Effector memory CD8-positive, alpha-beta T cell (primary cell): Measurements from ENCODE around the gene CEP350.

ENCODE experiments used
- ATAC-seq: fragments of 150-1000 bp; cut with Tn5 transposase; replicated peaks from 2 replicates; pipeline ENCODE4 v1.10.0; 2021; ENCODE audit warnings: mild to moderate bottlenecking, moderate library complexity
- DNase-seq, 3 experiments: peaks; one replicate each; pipeline ENCODE4 v3.0.0; 2021
- H3K27ac Mint-ChIP-seq, 2 donors: one replicate each; pipeline ENCODE4 v1.8.0; 2022; ENCODE audit warnings: mild to moderate bottlenecking in 2 of 2, mixed read lengths in 2 of 2, moderate library complexity in 2 of 2
- H3K27me3 Mint-ChIP-seq, 2 donors: one replicate each; pipeline ENCODE4 v1.8.0; 2022; ENCODE audit warnings: mixed read lengths in 2 of 2
- H3K36me3 Mint-ChIP-seq: one replicate; pipeline ENCODE4 v1.8.0; 2022; ENCODE audit warnings: mild to moderate bottlenecking, moderate library complexity, mixed read lengths; ENCODE audit not compliant: insufficient read depth
- H3K4me1 Mint-ChIP-seq, 2 donors: one replicate each; pipeline ENCODE4 v1.8.0; 2022; ENCODE audit warnings: low read depth in 2 of 2, mixed read lengths in 2 of 2
- H3K4me3 Mint-ChIP-seq, 2 donors: one replicate each; pipeline ENCODE4 v1.8.0; 2022; ENCODE audit warnings: mild to moderate bottlenecking in 2 of 2, mixed read lengths in 2 of 2, moderate library complexity in 2 of 2
- H3K9me3 Mint-ChIP-seq, 2 donors: one replicate each; pipeline ENCODE4 v1.8.0; 2022; ENCODE audit warnings: mixed read lengths in 2 of 2

The CEP350 gene

DNA sequence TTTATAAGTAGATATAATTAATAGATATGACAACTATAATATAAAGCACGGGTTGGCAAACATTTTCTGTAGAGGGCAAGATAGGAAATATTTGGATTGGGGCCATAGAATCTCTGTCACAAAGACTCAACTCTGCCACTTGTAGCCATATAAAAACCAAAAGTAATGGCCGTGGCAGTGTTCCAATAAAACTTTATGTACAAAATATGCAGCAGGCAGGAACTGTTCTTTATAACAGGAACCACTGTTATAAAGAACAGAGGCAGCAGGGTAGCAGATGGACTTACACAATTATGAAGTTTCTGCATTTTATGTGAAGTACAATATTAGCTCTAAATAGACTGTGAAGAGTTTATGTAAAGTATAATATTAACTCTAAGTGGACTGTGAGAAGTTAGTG, 183.2 kb downstream of the CEP350 start:
- H3K9me3 Mint-ChIP-seq = no peaks in the 10 kb centered on the region
- H3K4me3 Mint-ChIP-seq = no peak overlapping the region
- H3K27ac Mint-ChIP-seq = no peak overlapping the region
- H3K27me3 Mint-ChIP-seq = peaks cover 28 to 44% of the 10 kb centered on the region in 2 donors
- no peaks in the 10 kb centered on the region for H3K36me3 Mint-ChIP-seq
- ATAC-seq = no peak
- no peak for DNase-seq
- no peaks in the 10 kb centered on the region for H3K4me1 Mint-ChIP-seq

DNA sequence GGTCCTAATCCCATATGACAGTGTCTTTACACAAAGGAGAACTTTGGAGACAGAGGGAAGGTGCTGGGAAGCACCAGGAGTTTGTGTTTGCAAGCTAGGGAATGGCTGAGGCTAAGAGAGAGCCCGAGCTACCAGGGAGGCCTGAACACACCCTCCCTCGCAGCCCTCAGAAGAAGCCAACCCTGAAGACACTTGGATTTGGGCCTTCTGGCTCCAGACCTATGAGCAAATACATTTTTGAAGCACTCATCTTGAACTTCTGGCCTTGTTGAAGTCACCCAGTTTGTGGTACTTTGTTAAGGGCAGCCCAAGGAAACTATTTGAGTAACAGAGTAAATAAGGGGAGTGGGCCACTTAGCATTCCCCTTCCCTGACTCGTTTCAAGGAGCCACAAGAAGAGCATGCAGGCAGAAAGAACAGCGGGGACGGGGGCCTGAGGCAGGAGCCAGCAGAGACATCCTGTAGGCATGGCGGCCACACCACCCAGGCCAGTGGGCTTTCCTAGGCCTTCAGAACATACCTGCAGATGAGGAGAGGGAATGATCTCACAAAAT, 186.8 kb downstream of the CEP350 start:
- Mint-ChIP-seq H3K4me3 (no peak overlapping the region), H3K36me3 (no peaks in the 10 kb centered on the region), H3K9me3 (no peaks in the 10 kb centered on the region), H3K4me1 (no peaks in the 10 kb centered on the region), H3K27ac (no peak overlapping the region), H3K27me3 (peaks cover 9 to 18% of the 10 kb centered on the region in 2 donors)
- DNase-seq (no peak), ATAC-seq (no peak)

DNA sequence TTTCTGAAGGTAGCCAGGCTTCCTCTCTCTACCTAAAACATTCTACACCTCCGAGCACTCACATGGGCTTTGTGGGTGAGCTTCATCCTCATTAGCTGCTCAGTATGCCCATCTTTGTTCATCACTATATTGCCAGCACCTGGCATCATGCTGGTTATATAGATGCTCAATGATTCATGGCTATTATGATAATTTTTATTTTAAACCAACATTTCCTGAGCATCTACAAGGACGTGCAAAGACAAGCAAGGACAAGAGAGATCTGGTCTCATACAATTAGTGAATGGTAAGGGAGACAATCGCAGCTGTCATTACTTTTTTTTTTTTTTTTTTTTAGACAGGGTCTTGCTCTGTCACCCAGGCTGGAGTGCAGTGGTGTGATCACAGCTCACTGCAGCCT, 188.7 kb downstream of the CEP350 start:
- ATAC-seq = no peak

DNA sequence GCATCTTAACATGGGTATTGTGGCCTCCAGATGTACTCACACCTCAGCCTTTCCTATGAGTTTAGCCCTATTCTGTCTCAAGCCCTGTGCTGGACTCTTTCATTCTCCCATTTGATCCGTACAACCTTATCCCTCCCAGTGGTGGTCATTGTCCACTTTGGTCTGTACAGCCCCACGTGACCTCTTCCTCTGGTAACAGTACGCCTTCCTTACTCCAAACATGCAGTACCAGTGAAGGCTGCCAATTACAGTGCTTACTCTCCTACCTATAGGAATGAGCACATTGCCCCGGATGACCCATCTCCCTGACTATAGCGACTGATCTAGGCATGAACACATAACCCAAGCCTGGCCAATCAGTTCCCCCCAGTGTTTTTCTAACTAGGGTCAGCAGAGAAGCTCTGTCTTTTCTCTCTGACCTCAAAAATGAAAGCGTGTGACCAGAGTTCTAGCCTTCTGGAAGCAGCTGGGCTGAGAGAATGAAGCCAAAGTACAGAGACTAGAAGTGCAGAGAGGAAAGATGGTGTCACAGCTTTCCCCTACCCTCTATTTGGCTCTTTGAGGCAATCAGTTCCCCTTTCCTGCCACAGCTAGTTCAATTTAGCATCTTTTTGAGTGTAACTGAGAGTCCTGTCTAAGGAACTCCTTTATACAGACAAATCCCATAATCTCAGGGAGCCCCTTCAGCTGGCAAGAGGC, 190.2 kb downstream of the CEP350 start:
- ATAC-seq (no peak), DNase-seq (no peak)
- peaks cover 0 to 9% of the 10 kb centered on the region in 2 donors for H3K27me3 Mint-ChIP-seq
- H3K27ac Mint-ChIP-seq = no peak overlapping the region
- no peaks in the 10 kb centered on the region for H3K9me3 Mint-ChIP-seq
- no peaks in the 10 kb centered on the region for H3K4me1 Mint-ChIP-seq
- H3K36me3 Mint-ChIP-seq = no peaks in the 10 kb centered on the region
- H3K4me3 Mint-ChIP-seq = no peak overlapping the region

More for the DNA sequence above, 188.7 kb downstream of the CEP350 start:
- peaks cover 0 to 9% of the 10 kb centered on the region in 2 donors for H3K27me3 Mint-ChIP-seq
- no peak overlapping the region for H3K4me3 Mint-ChIP-seq
- H3K9me3 Mint-ChIP-seq = no peaks in the 10 kb centered on the region
- H3K36me3 Mint-ChIP-seq = no peaks in the 10 kb centered on the region
- DNase-seq = no peak
- no peaks in the 10 kb centered on the region for H3K4me1 Mint-ChIP-seq
- H3K27ac Mint-ChIP-seq = no peak overlapping the region

DNA sequence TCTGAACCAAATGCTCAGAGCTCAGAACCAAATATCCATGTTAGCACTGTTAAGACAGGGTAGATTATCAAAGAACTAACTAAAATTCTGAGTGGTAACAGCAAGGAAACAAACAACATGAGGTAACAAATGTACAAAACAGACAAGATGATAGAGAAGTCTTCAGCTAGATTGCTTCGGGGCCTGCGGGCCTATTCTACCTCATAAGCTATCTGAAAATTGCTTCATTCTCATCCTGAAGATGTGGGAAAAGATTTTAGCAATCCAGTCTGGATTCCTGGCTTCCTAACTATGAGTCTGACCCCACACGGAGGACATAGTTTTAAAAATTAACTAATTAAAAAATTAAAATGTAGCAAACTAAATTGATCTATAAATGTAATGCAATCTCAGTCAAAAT, 190.8 kb downstream of the CEP350 start:
- Mint-ChIP-seq H3K27ac (no peak overlapping the region), H3K4me1 (no peaks in the 10 kb centered on the region)
- no peak for ATAC-seq

DNA sequence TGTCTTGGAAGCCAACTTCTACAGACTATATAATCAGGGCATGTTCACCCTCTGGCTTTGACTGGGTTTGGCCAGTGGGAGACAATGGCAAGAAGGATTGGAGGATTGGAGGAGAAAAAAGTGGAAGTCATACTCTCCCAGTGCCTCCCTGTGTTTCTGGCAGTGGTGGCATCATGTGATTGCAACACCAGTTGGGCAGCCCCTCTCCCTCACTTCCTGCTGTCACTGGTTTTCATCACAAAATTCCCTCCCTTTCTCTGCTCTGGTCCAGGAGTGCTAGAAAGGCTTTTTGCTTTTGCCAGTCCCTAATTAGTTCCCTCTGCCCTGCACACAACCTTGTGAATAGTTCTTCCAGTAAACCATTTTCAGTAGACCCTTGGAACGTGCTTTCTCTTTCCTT, 196.4 kb downstream of the CEP350 start:
- no peaks in the 10 kb centered on the region for H3K9me3 Mint-ChIP-seq
- H3K27me3 Mint-ChIP-seq = no peaks in the 10 kb centered on the region
- H3K4me1 Mint-ChIP-seq = peaks cover 8% of the 10 kb centered on the region in 2 donors
- peaks cover 20% of the 10 kb centered on the region for H3K36me3 Mint-ChIP-seq
- ATAC-seq = no peak
- no peak overlapping the region for H3K4me3 Mint-ChIP-seq
- H3K27ac Mint-ChIP-seq = no peak overlapping the region
- DNase-seq = no peak

More for the DNA sequence above, 190.8 kb downstream of the CEP350 start:
- peaks cover 0 to 9% of the 10 kb centered on the region in 2 donors for H3K27me3 Mint-ChIP-seq
- H3K4me3 Mint-ChIP-seq = no peak overlapping the region
- H3K36me3 Mint-ChIP-seq = no peaks in the 10 kb centered on the region
- DNase-seq = no peak
- no peaks in the 10 kb centered on the region for H3K9me3 Mint-ChIP-seq

GRCh38 chr1:180151508-180151907, 196.9 kb downstream of the CEP350 start:
- Mint-ChIP-seq H3K9me3 (no peaks in the 10 kb centered on the region), H3K4me3 (no peak overlapping the region), H3K27me3 (no peaks in the 10 kb centered on the region), H3K4me1 (peaks cover 11 to 13% of the 10 kb centered on the region in 2 donors), H3K27ac (no peak overlapping the region), H3K36me3 (peaks cover 20% of the 10 kb centered on the region)
- no peak for DNase-seq
- no peak for ATAC-seq

DNA sequence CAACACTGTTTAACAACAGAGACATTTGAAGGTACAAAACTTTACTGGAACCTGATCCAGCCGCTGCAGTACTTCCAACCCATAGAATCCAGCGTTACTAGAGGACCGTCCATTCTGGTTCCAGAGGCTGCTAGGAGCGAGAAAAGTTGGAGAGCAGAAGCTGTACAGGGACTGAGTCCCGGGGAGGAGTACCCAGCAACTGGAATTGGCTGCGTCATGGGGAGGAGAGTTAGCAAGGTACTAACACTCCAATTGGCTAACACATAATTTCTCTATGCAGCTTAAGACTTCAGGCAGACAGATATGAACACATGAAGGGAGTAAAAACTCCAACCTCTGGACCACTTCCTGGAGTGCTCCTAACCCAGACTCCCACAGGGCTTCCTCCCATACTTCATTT, 198.0 kb downstream of the CEP350 start:
- Mint-ChIP-seq H3K4me1 (peaks cover 15 to 17% of the 10 kb centered on the region in 2 donors), H3K27ac (no peak overlapping the region), H3K9me3 (no peaks in the 10 kb centered on the region), H3K27me3 (no peaks in the 10 kb centered on the region), H3K4me3 (no peak overlapping the region), H3K36me3 (peaks cover 20% of the 10 kb centered on the region)
- ATAC-seq = no peak
- DNase-seq = no peak

GRCh38 chr1:180153032-180153431, 198.4 kb downstream of the CEP350 start:
- H3K4me1 Mint-ChIP-seq = peaks cover 17 to 19% of the 10 kb centered on the region in 2 donors
- no peaks in the 10 kb centered on the region for H3K27me3 Mint-ChIP-seq
- peaks cover 20% of the 10 kb centered on the region for H3K36me3 Mint-ChIP-seq
- DNase-seq (no peak), ATAC-seq (no peak)
- no peak overlapping the region for H3K27ac Mint-ChIP-seq
- no peaks in the 10 kb centered on the region for H3K9me3 Mint-ChIP-seq
- H3K4me3 Mint-ChIP-seq = peak overlapping the region; percentile 88 to 94

- H3K4me3 Mint-ChIP-seq = peak overlapping the region; percentile 88 to 94
- H3K4me1 Mint-ChIP-seq = peaks cover 22 to 23% of the 10 kb centered on the region in 2 donors
- H3K27me3 Mint-ChIP-seq = no peaks in the 10 kb centered on the region
- H3K27ac Mint-ChIP-seq = peak overlapping the region in 1 of 2 donors; percentile 85
- no peaks in the 10 kb centered on the region for H3K9me3 Mint-ChIP-seq
- DNase-seq = no peak
- no peak for ATAC-seq
- H3K36me3 Mint-ChIP-seq = peaks cover 20% of the 10 kb centered on the region
Observed at GRCh38 chr1:180154003-180154324, 199.4 kb downstream of the CEP350 start.

GRCh38 chr1:180154325-180155181, 199.9 kb downstream of the CEP350 start, which contains the start of gene QSOX1:
Gene QSOX1 (plus strand): TSS chr1:180154869. CDS start chr1:180154908, 39 bp downstream.
- ATAC-seq (peak; percentile 95), DNase-seq (peak; percentile 78 to 84 (median 82))
- peak within 1 kb of the TSS; percentile 90 to 91 for H3K27ac Mint-ChIP-seq
- peaks cover 20% of the 10 kb centered on the region for H3K36me3 Mint-ChIP-seq
- H3K27me3 Mint-ChIP-seq = no peaks in the 10 kb centered on the region
- no peaks in the 10 kb centered on the region for H3K9me3 Mint-ChIP-seq
- peaks cover 22 to 25% of the 10 kb centered on the region in 2 donors for H3K4me1 Mint-ChIP-seq
- peak within 1 kb of the TSS; percentile 88 to 94 for H3K4me3 Mint-ChIP-seq

GRCh38 chr1:180155182-180155682, 200.6 kb downstream of the CEP350 start:
- Mint-ChIP-seq H3K27me3 (no peaks in the 10 kb centered on the region), H3K4me1 (peaks cover 22 to 28% of the 10 kb centered on the region in 2 donors), H3K36me3 (peaks cover 20% of the 10 kb centered on the region), H3K9me3 (no peaks in the 10 kb centered on the region), H3K4me3 (peak overlapping the region; percentile 88 to 94), H3K27ac (peak overlapping the region; percentile 90 to 91)
- peak in 1 of 3 experiments; percentile 12 for DNase-seq
- ATAC-seq = no peak

DNA sequence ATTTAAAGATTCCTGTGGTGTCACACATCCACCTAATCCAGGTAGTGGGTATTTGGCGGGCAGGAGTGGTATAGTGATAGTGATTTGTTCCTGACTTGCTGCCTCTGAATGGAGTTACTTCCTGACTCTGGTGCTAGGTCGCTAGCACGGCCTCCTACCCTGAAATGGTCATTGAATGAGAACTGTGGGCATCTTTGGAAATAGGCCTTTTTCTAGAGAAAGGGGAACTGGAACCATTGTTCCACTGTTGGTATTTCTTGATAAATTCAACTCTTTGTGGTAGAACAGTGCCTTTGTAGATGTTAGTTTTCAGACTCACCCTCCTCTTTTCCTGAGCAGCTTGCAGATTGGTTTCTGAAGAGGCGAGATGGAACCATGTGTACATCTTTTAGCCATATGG, 201.6 kb downstream of the CEP350 start:
- Mint-ChIP-seq H3K4me3 (peak overlapping the region; percentile 88 to 94), H3K27me3 (no peaks in the 10 kb centered on the region), H3K36me3 (peaks cover 20% of the 10 kb centered on the region), H3K27ac (no peak overlapping the region), H3K4me1 (peaks cover 22 to 28% of the 10 kb centered on the region in 2 donors), H3K9me3 (no peaks in the 10 kb centered on the region)
- ATAC-seq (no peak), DNase-seq (no peak)
